ENCODE data around the gene TARS3.

DNA sequence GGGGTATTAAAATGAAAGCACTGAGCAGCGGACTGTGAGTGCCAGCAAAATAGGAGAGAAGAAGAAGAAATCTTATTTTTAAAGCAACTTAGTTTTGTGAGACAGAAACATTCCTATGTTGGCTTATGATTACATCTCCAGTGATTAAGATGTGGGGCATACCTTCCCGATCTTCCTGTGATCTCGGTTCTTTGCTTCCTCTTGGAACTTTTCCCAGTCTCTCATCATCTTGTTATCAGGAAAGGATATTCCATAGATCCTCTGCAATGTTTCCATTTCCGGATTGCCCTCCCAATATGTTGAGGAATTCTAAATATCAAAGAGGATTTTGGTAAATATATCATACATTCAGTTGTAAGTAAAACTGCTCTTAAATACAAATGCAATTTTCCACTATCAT is 22.2 kb downstream of the TARS3 start:
- TF ChIP-seq, protein P1, sequence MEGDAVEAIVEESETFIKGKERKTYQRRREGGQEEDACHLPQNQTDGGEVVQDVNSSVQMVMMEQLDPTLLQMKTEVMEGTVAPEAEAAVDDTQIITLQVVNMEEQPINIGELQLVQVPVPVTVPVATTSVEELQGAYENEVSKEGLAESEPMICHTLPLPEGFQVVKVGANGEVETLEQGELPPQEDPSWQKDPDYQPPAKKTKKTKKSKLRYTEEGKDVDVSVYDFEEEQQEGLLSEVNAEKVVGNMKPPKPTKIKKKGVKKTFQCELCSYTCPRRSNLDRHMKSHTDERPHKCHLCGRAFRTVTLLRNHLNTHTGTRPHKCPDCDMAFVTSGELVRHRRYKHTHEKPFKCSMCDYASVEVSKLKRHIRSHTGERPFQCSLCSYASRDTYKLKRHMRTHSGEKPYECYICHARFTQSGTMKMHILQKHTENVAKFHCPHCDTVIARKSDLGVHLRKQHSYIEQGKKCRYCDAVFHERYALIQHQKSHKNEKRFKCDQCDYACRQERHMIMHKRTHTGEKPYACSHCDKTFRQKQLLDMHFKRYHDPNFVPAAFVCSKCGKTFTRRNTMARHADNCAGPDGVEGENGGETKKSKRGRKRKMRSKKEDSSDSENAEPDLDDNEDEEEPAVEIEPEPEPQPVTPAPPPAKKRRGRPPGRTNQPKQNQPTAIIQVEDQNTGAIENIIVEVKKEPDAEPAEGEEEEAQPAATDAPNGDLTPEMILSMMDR (IDR thresholded peaks at IDR 0.05; ENCODE audit: poor library complexity): no peak
- no peak for TF ChIP-seq EZH2 (IDR thresholded peaks at IDR 0.05; ENCODE audit: borderline replicate concordance)

Measured in hepatocyte (in vitro differentiated cells).